ENCODE measurements around the gene LILRB1.
"Not testable (repeated sequence)": the region's sequence is repeated elsewhere in the genome, so short reads cannot be mapped to it uniquely, and the experiment has no call there.

LILRB1 gene

GRCh38 chr19:54626757-54627156 lies 3.5 kb upstream of the LILRB1 start:
- DNase-seq: no peak

GRCh38 chr19:54627912-54628311 lies 2.4 kb upstream of the LILRB1 start:
- DNase-seq: not testable (repeated sequence)

- no peak for DNase-seq
Observed at GRCh38 chr19:54630782-54631181, 498 bp downstream of the LILRB1 start.

- not testable (repeated sequence) for DNase-seq
Observed at GRCh38 chr19:54631489-54632337, 1.4 kb downstream of the LILRB1 start.

- not testable (repeated sequence) for DNase-seq
Observed at GRCh38 chr19:54632517-54632916, 2.2 kb downstream of the LILRB1 start.

GRCh38 chr19:54633401-54633800 lies 3.1 kb downstream of the LILRB1 start:
- DNase-seq: no peak

GRCh38 chr19:54636081-54636480 lies 5.8 kb downstream of the LILRB1 start:
- not testable (repeated sequence) for DNase-seq

- no peak for DNase-seq
Observed at GRCh38 chr19:54638683-54639082, 8.4 kb downstream of the LILRB1 start.

GRCh38 chr19:54642953-54643352 lies 12.7 kb downstream of the LILRB1 start:
- not testable (repeated sequence) for DNase-seq

GRCh38 chr19:54643583-54643982 lies 13.3 kb downstream of the LILRB1 start:
- not testable (repeated sequence) for DNase-seq

- DNase-seq: no peak
Observed at GRCh38 chr19:54644056-54644455, 13.8 kb downstream of the LILRB1 start.

GRCh38 chr19:54646331-54646841 lies 16.1 kb downstream of the LILRB1 start:
- no peak for DNase-seq

- DNase-seq: no peak
Observed at GRCh38 chr19:54648129-54648528, 17.8 kb downstream of the LILRB1 start.

- no peak for DNase-seq
Observed at GRCh38 chr19:54650108-54650655, 19.9 kb downstream of the LILRB1 start.

- no peak for DNase-seq
Observed at GRCh38 chr19:54653181-54653809, 23.0 kb downstream of the LILRB1 start.

GRCh38 chr19:54654447-54655321 lies 24.4 kb downstream of the LILRB1 start:
- no peak for DNase-seq

GRCh38 chr19:54659300-54659699 lies 29.0 kb downstream of the LILRB1 start:
- no peak for DNase-seq

GRCh38 chr19:54660306-54660705 lies 30.0 kb downstream of the LILRB1 start:
- DNase-seq: no peak

GRCh38 chr19:54660964-54661363 lies 30.7 kb downstream of the LILRB1 start:
- DNase-seq: no peak

GRCh38 chr19:54661846-54662481 lies 31.7 kb downstream of the LILRB1 start:
- no peak for DNase-seq

GRCh38 chr19:54662730-54663129 lies 32.4 kb downstream of the LILRB1 start, which contains the start of gene LILRB4:
TSS of gene LILRB4 (plus strand) at chr19:54662985. CDS start at chr19:54663034, 49 bp downstream.
- DNase-seq: no peak

- DNase-seq: no peak
Observed at GRCh38 chr19:54665530-54665929, 35.2 kb downstream of the LILRB1 start.

Measured in activated CD4-positive, alpha-beta T cell treated with anti-CD3 and anti-CD28 coated beads, Interleukin-2, amount 50 U/mL, for 48 hours (primary cell).